HepG2 (cell line): Measurements from ENCODE around the gene USP34. TPM values are rescaled to one million over a fixed set of nuclear protein-coding genes. Genes with fewer than 3 reads are reported as not detected.

Source experiments
- ATAC-seq: fragments of 200-7000 bp; cut with Tn5 transposase; 3 replicates; pipeline ENCODE4 v1.9.1; 2020; ENCODE audit warnings: mild to moderate bottlenecking, moderate library complexity
- BruUV-seq: library from RNA; stranded (reverse); fragments of 400-500 nt; replicated peaks from 2 replicates; lab custom pipeline; 2021; lab: Mats Ljungman, UMichigan
- CTCF ChIA-PET: fragments of 300-600 bp; formaldehyde crosslinking; extraction: SDS; loops from one replicate; lab custom pipeline; 2021; ENCODE audit warnings: low total read pairs, inconsistent platforms, low intra/inter-chr PET ratio; lab: Yijun Ruan, JAX
- POLR2A ChIA-PET: fragments of 350-600 bp; sonication (Branson Sonifier 250); formaldehyde crosslinking; loops from one replicate; lab custom pipeline; 2020; ENCODE audit warnings: antibody characterized with exemption, inconsistent platforms; lab: Yijun Ruan, JAX
- DNase-seq: peaks from one replicate; pipeline ENCODE4 v3.0.0-alpha.2; 2015; ENCODE audit warnings: low spot score
- FAIRE-seq: peaks from 3 replicates; lab custom pipeline; 2011; peaks lifted over from hg19 to GRCh38; lab: Jason Lieb, UNC
- H2AFZ ChIP-seq: one replicate; pipeline ENCODE4 v1.6.1; 2011; ENCODE audit warnings: low read length, inconsistent platforms
- H3K27ac ChIP-seq: fragments of 300-600 bp; 3 replicates; pipeline ENCODE4 v1.8.0; 2011; ENCODE audit warnings: mixed run types, mild to moderate bottlenecking, mixed read lengths, low read length, inconsistent platforms; ENCODE audit not compliant: insufficient read depth; ENCODE audit errors: extremely low read length
- H3K27me3 ChIP-seq, 2 experiments: fragments of 200-600 bp in 1 of 2; 2 replicates in 1 of 2; 3 replicates in 1 of 2; pipeline versions ENCODE4 v1.6.0 to v1.8.0; 2011; ENCODE audit warnings: low read length in 2 of 2, mild to moderate bottlenecking in 2 of 2, moderate library complexity in 2 of 2, inconsistent platforms in 1 of 2; ENCODE audit not compliant: insufficient read depth in 2 of 2, control insufficient read depth in 1 of 2
- H3K36me3 ChIP-seq, 2 experiments: fragments of 200-600 bp in 1 of 2; replicated peaks in 1 of 2; 2 replicates in 1 of 2; 3 replicates in 1 of 2; pipeline versions ENCODE4 v1.5.1 to v1.8.0; 2011; ENCODE audit warnings: low read length in 2 of 2, inconsistent platforms in 1 of 2; ENCODE audit not compliant: insufficient read depth in 2 of 2, control insufficient read depth in 1 of 2
- H3K4me1 ChIP-seq: 2 replicates; pipeline ENCODE4 v1.5.1; 2012; ENCODE audit warnings: low read length, inconsistent platforms; ENCODE audit not compliant: insufficient read depth
- H3K4me2 ChIP-seq: 2 replicates; pipeline ENCODE4 v1.6.0; 2011; ENCODE audit warnings: low read depth, low read length, inconsistent platforms
- H3K4me3 ChIP-seq, 3 experiments: fragments of 200-600 bp in 1 of 3; sonication (generic), shearing (Covaris generic) in 1 of 3; replicated peaks in 1 of 3; 2 replicates each; pipeline ENCODE4 v1.5.1; 2011 to 2016; ENCODE audit warnings: low read length in 3 of 3, inconsistent platforms in 2 of 3, low read depth in 2 of 3, mild to moderate bottlenecking in 2 of 3, control low read depth in 1 of 3, mixed read lengths in 1 of 3; ENCODE audit not compliant: insufficient read depth in 1 of 3
- H3K79me2 ChIP-seq: one replicate; pipeline ENCODE4 v1.6.1; 2011; ENCODE audit warnings: low read length, inconsistent platforms; ENCODE audit not compliant: insufficient read depth
- H3K9ac ChIP-seq: 2 replicates; pipeline ENCODE4 v1.6.0; 2011; ENCODE audit warnings: mild to moderate bottlenecking, low read depth, low read length, inconsistent platforms; ENCODE audit not compliant: insufficient read depth
- H3K9me3 ChIP-seq: 2 replicates; pipeline ENCODE4 v1.5.1; 2012; ENCODE audit warnings: mild to moderate bottlenecking, low read length
- H4K20me1 ChIP-seq: 2 replicates; pipeline ENCODE4 v1.6.0; 2011; ENCODE audit warnings: inconsistent platforms, mild to moderate bottlenecking, low read length, moderate library complexity; ENCODE audit not compliant: insufficient read depth
- AKNA ChIP-seq: sonication (generic); formaldehyde crosslinking; IDR thresholded peaks from 2 replicates; pipeline ENCODE4 v1.4.0; 2020; ENCODE audit warnings: missing genetic modification reagents, borderline replicate concordance
- DMTF1 ChIP-seq: sonication (generic); formaldehyde crosslinking; IDR thresholded peaks from 2 replicates; pipeline ENCODE4 v1.4.0; 2020; ENCODE audit warnings: mild to moderate bottlenecking, missing genetic modification reagents
- ELF3 ChIP-seq: IDR thresholded peaks from 2 replicates; pipeline ENCODE4 v1.6.1; 2016; ENCODE audit warnings: missing genetic modification reagents, missing compliant biosample characterization
- GZF1 ChIP-seq: sonication (generic); formaldehyde crosslinking; IDR thresholded peaks from 2 replicates; pipeline ENCODE4 v1.5.1; 2020; ENCODE audit warnings: mild to moderate bottlenecking, missing genetic modification reagents
- MAFG ChIP-seq: sonication (generic); formaldehyde crosslinking; IDR thresholded peaks from 2 replicates; pipeline ENCODE4 v1.5.1; 2020; ENCODE audit warnings: mild to moderate bottlenecking, missing genetic modification reagents
- MIER2 ChIP-seq: IDR thresholded peaks from 2 replicates; pipeline ENCODE4 v1.6.1; 2016; ENCODE audit warnings: missing biosample characterization, missing genetic modification reagents
- MIXL1 ChIP-seq: IDR thresholded peaks from 2 replicates; pipeline ENCODE4 v1.6.1; 2016
- RARA ChIP-seq: IDR thresholded peaks from 2 replicates; pipeline ENCODE4 v1.6.1; 2016; ENCODE audit warnings: missing genetic modification reagents, missing compliant biosample characterization
- SAP130 ChIP-seq: IDR thresholded peaks from 2 replicates; pipeline ENCODE4 v1.6.1; 2016; ENCODE audit warnings: low read depth
- SMAD1 ChIP-seq: sonication (generic); formaldehyde crosslinking; IDR thresholded peaks from 2 replicates; pipeline ENCODE4 v1.4.0; 2020; ENCODE audit warnings: missing genetic modification reagents, low read depth, mild to moderate bottlenecking, borderline replicate concordance
- TP53 ChIP-seq: sonication (generic); formaldehyde crosslinking; conservative IDR thresholded peaks from 2 replicates; pipeline ENCODE4 v1.4.0; 2020; ENCODE audit warnings: missing genetic modification reagents
- ZNF616 ChIP-seq: sonication (generic); formaldehyde crosslinking; IDR thresholded peaks from 2 replicates; pipeline ENCODE4 v1.5.0; 2020; ENCODE audit warnings: low read depth, mild to moderate bottlenecking, missing genetic modification reagents
- ZNF75D ChIP-seq: sonication (generic); formaldehyde crosslinking; IDR thresholded peaks from 2 replicates; pipeline ENCODE4 v1.8.1; 2023; ENCODE audit warnings: missing genetic modification reagents, mild to moderate bottlenecking, borderline replicate concordance
- ZNF766 ChIP-seq: sonication (generic); formaldehyde crosslinking; IDR thresholded peaks from 2 replicates; pipeline ENCODE4 v1.5.0; 2020; ENCODE audit warnings: missing genetic modification reagents, borderline replicate concordance
- ZSCAN9 ChIP-seq: IDR thresholded peaks from 2 replicates; pipeline ENCODE4 v1.6.1; 2016; ENCODE audit warnings: borderline replicate concordance
- WGBS: methylation state at CpG from one replicate; pipeline ENCODE4 v1.1.6; 2017; ENCODE audit warnings: low lambda C conversion rate; 5-methylcytosine and 5-hydroxymethylcytosine counted together
- in situ Hi-C: cut with HindIII; loops from 2 replicates; pipeline ENCODE4 v1.10.0; 2017; ENCODE audit warnings: low pct_unique_long_range_greater_than_20kb; ENCODE audit not compliant: extremely low pct_ligation_motif_present
- intact Hi-C: fragments of 100-400 bp; cut with micrococcal nuclease; formaldehyde crosslinking; loops from one replicate; pipeline ENCODE4 v1.10.0; 2022; ENCODE audit not compliant: unreplicated experiment
- polyA plus RNA-seq, 8 experiments: library from polyadenylated mRNA; depleted of rRNA in 3 of 8; stranded (reverse) in 7 of 8; unstranded in 1 of 8; fragments of >200 nt; fragmentation: Illumina TruSeq in 4 of 8; extraction: Trizol in 4 of 8; gene quantifications; 2 replicates each; pipeline versions ENCODE4 v1.2.1 to v1.2.3, GENCODE V29; 2011 to 2016; ENCODE audit warnings: low read depth in 4 of 8, missing spikeins in 1 of 8, mixed read lengths in 1 of 8; ENCODE audit not compliant: insufficient read depth in 1 of 8
- total RNA-seq, 5 experiments: library from RNA; depleted of rRNA; stranded (reverse); fragments of >200 nt; fragmentation: Illumina TruSeq; extraction: Trizol; gene quantifications; 2 replicates each; pipeline ENCODE4 v1.2.3, GENCODE V29; 2016; ENCODE audit warnings: low read depth in 1 of 5

Gene USP34
- total and polyA plus RNA-seq, 2 of the 13 experiments (the other 11 are each of a cell fraction or from before 2014, with no cell fraction given): 99.2 to 100 TPM

GRCh38 chr2:61257446-61257845, 213.4 kb downstream of the USP34 start:
- TF ChIP-seq MAFG: no peak
- no peak for TF ChIP-seq ELF3
- no peak for TF ChIP-seq AKNA
- TF ChIP-seq ZNF616 (CRISPR knock-in tag): no peak
- TF ChIP-seq SMAD1 (CRISPR knock-in tag): no peak
- no peak for TF ChIP-seq GZF1 (CRISPR knock-in tag)
- no peak for TF ChIP-seq MIXL1 (CRISPR knock-in tag)
- TF ChIP-seq ZSCAN9: no peak
- TF ChIP-seq TP53 (CRISPR knock-in tag): no peak
- no peak for TF ChIP-seq DMTF1 (CRISPR knock-in tag)
- no peak for TF ChIP-seq ZNF75D
- TF ChIP-seq RARA (CRISPR knock-in tag): no peak
- no peak for TF ChIP-seq SAP130
- TF ChIP-seq MIER2 (CRISPR knock-in tag): no peak
- TF ChIP-seq ZNF766 (CRISPR knock-in tag): no peak
- H3K79me2 ChIP-seq: no peaks in the 10 kb centered on the region
- intact Hi-C loops (no loop called here), in situ Hi-C loops (no loop called here)
- H3K9ac ChIP-seq: no peak overlapping the region
- H3K4me1 ChIP-seq: peaks cover 7% of the 10 kb centered on the region; the same call in 1 of the 2 replicates
- ChIA-PET POLR2A (no interaction called here), CTCF (no interaction called here)
- no peaks in the 10 kb centered on the region for H3K27me3 ChIP-seq
- H3K4me3 ChIP-seq: no peak overlapping the region
- no peak overlapping the region for H3K27ac ChIP-seq
- H4K20me1 ChIP-seq: no peaks in the 10 kb centered on the region
- no peak for ATAC-seq
- H3K9me3 ChIP-seq: no peaks in the 10 kb centered on the region
- no TSS peak for BruUV-seq
- no peak overlapping the region for H2AFZ ChIP-seq
- WGBS: 97% methylated on average over 7 of the region's 7 CpGs
- peaks cover 2 to 51% of the 10 kb centered on the region in 2 experiments for H3K36me3 ChIP-seq
- DNase-seq: no peak
- H3K4me2 ChIP-seq: no peak overlapping the region
- no peak for FAIRE-seq
